Stomach (tissue), 4 donors: ENCODE results near the gene SLC4A3.

Experiments
- POLR2AphosphoS5 ChIP-seq, 3 donors: sonication (generic); formaldehyde crosslinking; IDR thresholded peaks; one replicate each; pipeline ENCODE4 v1.6.1; 2016; ENCODE audit warnings: antibody characterized with exemption in 3 of 3
- TF ChIP-seq, protein P1 (sequence below), 7 experiments: fragments of 450-650 bp in 4 of 7; fragments of 200-600 bp in 3 of 7; sonication (generic) in 3 of 7; IDR thresholded peaks; one replicate each; pipeline ENCODE4 v1.5.1; 2016 to 2019; ENCODE audit warnings: antibody characterized with exemption in 7 of 7, control low read depth in 2 of 7, mild to moderate bottlenecking in 1 of 7

DNA sequence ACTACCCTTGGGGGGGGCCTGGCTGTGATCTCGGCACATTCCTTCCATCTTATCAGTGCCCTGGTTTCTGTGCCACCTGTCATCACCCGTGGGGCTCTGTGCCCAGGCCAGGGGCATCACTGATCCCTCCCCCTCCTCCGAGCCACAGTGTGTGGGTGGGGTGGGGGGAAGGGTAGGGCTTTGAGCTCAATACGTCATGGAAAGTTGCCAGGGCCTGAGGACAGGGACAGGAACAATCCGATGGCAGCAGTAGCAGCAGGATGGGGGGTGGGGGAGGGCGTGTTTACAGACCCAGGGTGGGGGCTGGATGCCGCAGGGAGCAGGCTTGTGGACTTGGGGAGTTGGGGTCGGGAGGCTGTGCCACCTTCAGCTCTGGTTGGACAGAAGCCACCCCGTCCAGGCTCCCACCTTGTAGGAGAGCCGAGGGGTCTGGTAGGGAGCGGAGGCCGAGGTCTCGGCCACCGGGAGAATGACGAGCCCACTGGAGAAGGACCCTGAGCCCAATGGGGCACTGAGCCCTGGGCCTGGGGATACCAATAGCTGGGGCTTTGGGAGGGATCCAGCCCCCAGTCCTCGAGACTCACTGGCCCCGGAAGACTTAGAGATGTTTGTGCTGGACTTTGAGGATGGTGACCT is 3.5 kb downstream of the SLC4A3 start:
- no peak for TF ChIP-seq POLR2AphosphoS5 (IDR thresholded peaks at IDR 0.05)
- TF ChIP-seq, protein P1, sequence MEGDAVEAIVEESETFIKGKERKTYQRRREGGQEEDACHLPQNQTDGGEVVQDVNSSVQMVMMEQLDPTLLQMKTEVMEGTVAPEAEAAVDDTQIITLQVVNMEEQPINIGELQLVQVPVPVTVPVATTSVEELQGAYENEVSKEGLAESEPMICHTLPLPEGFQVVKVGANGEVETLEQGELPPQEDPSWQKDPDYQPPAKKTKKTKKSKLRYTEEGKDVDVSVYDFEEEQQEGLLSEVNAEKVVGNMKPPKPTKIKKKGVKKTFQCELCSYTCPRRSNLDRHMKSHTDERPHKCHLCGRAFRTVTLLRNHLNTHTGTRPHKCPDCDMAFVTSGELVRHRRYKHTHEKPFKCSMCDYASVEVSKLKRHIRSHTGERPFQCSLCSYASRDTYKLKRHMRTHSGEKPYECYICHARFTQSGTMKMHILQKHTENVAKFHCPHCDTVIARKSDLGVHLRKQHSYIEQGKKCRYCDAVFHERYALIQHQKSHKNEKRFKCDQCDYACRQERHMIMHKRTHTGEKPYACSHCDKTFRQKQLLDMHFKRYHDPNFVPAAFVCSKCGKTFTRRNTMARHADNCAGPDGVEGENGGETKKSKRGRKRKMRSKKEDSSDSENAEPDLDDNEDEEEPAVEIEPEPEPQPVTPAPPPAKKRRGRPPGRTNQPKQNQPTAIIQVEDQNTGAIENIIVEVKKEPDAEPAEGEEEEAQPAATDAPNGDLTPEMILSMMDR (IDR thresholded peaks at IDR 0.05), result no peak
